Mesothelial cell of epicardium (in vitro differentiated cells): ENCODE data around the gene OPA3. TPM values are rescaled to one million over a fixed set of nuclear protein-coding genes. Genes with fewer than 3 reads are reported as not detected.

ENCODE experiments used
- DNase-seq, 2 experiments: peaks; one replicate each; pipeline ENCODE4 v3.0.0; 2021; ENCODE audit warnings: low spot score in 2 of 2; ENCODE audit not compliant: unreplicated experiment in 2 of 2
- H3K27ac Mint-ChIP-seq: 2 replicates; pipeline ENCODE4 v1.8.0; 2021; ENCODE audit warnings: mixed read lengths
- H3K27me3 Mint-ChIP-seq: 2 replicates; pipeline ENCODE4 v1.8.0; 2021; ENCODE audit warnings: low read depth, mixed read lengths
- H3K36me3 Mint-ChIP-seq: 2 replicates; pipeline ENCODE4 v1.8.0; 2021; ENCODE audit warnings: mixed read lengths
- H3K4me1 Mint-ChIP-seq: 2 replicates; pipeline ENCODE4 v1.8.0; 2021; ENCODE audit warnings: mixed read lengths
- H3K4me3 Mint-ChIP-seq: 2 replicates; pipeline ENCODE4 v1.8.0; 2021; ENCODE audit warnings: mild to moderate bottlenecking, moderate library complexity, mixed read lengths
- H3K9me3 Mint-ChIP-seq: 2 replicates; pipeline ENCODE4 v1.8.0; 2021; ENCODE audit warnings: mixed read lengths
- total RNA-seq: library from RNA; stranded (reverse); gene quantifications from 3 replicates; pipeline ENCODE4 v1.2.1, GENCODE V29; 2021
- TF ChIP-seq, protein P1 (sequence below): fragments of 200-600 bp; sonication (generic); IDR thresholded peaks from one replicate; pipeline ENCODE4 v1.5.0; 2021; ENCODE audit warnings: antibody characterized with exemption; ENCODE audit not compliant: unreplicated experiment

Gene OPA3
- total RNA-seq, 1 donor from 2014 or later = 11.6 TPM

DNA sequence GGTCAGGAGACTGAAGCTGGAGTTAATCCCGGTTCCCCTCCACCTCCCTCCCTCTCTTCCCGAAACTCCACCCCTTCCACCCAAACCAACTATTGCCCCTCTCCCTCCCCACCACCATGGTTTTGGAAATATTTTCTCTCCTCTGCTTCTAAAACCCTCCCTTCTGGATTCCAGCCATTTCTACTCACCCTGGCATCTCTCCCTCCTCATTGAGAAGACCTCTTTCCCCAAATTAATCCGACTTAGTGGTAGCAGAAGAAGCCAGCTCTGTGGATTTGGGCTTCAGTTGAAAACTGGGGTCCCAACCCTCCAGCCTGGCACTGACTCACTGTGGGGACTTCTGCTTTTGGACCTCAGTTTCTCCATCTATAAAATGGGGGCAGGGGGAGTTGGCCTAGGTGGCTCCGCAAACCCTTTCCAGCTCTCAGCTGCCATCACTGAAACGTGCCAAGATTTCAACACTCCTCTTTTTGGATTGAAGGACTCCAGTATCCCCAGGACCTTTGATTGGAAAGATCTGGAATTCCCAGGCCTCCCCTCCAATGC is 15.8 kb upstream of the OPA3 start:
- H3K4me3 Mint-ChIP-seq = no peak overlapping the region
- TF ChIP-seq, protein P1, sequence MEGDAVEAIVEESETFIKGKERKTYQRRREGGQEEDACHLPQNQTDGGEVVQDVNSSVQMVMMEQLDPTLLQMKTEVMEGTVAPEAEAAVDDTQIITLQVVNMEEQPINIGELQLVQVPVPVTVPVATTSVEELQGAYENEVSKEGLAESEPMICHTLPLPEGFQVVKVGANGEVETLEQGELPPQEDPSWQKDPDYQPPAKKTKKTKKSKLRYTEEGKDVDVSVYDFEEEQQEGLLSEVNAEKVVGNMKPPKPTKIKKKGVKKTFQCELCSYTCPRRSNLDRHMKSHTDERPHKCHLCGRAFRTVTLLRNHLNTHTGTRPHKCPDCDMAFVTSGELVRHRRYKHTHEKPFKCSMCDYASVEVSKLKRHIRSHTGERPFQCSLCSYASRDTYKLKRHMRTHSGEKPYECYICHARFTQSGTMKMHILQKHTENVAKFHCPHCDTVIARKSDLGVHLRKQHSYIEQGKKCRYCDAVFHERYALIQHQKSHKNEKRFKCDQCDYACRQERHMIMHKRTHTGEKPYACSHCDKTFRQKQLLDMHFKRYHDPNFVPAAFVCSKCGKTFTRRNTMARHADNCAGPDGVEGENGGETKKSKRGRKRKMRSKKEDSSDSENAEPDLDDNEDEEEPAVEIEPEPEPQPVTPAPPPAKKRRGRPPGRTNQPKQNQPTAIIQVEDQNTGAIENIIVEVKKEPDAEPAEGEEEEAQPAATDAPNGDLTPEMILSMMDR = no peak
- H3K27me3 Mint-ChIP-seq = peaks cover 86% of the 10 kb centered on the region
- peaks cover 3% of the 10 kb centered on the region for H3K4me1 Mint-ChIP-seq
- H3K27ac Mint-ChIP-seq = no peak overlapping the region
- DNase-seq = no peak
- no peaks in the 10 kb centered on the region for H3K9me3 Mint-ChIP-seq
- no peaks in the 10 kb centered on the region for H3K36me3 Mint-ChIP-seq

DNA sequence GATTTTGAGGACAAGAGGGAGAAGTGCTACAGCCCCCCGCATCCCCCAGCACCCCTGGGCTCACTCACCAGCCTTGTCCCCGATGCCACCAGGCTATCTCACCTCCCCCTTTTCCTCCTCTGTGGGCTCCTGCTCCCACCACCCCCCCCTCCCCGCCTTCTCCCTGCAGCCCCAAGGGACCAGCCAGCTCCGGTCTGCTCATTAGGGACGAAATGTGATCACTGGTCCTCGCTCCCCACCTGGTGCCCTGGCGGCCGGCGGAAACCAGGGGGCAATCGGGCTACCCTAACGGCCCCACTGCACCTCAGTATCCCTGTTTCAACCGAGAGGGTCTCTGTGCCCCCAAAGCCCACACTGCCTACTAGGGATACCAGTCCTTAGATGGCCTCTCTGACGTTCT is 14.7 kb upstream of the OPA3 start:
- Mint-ChIP-seq H3K36me3 (no peaks in the 10 kb centered on the region), H3K9me3 (no peaks in the 10 kb centered on the region), H3K27me3 (peaks cover 90% of the 10 kb centered on the region), H3K4me3 (no peak overlapping the region), H3K27ac (no peak overlapping the region), H3K4me1 (peaks cover 3% of the 10 kb centered on the region)
- TF ChIP-seq, protein P1 = no peak
- no peak for DNase-seq

DNA sequence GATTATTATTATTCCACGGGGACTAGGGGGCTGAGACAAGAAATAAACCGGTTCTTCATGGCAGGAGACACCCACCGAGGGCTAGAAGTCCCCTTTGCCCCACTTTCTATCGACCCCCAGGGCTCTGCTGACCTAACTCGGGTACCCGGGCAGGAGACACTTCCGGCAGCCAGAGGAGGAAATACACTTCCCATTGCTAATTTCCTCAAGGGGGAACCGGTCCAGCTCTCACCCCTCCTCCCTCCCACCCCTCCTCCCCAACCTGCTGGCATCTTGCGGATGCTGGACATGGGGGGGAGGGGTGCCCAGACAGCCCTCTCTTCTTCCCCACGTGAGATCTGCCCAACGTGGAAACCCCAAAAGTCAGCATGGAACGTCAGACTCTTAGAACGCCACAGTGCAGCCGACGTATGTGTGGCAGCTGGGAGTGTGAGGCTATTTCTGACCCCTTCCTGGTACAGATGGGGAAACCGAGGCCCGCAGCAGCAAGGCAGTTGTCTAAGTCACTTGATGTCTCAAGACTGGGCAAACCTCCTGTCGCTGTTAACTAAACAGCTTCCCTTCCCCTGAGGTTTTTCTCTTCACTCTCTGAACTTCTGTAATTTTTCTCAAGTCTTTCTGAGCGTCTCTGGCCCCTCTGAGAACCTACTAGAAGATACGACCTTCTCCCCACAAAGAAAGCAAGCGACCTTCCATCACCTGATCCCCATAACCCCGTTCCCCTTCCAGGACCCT is 13.8 kb upstream of the OPA3 start:
- Mint-ChIP-seq H3K27me3 (peaks cover 86% of the 10 kb centered on the region), H3K4me1 (peaks cover 3% of the 10 kb centered on the region), H3K36me3 (no peaks in the 10 kb centered on the region), H3K9me3 (no peaks in the 10 kb centered on the region), H3K4me3 (no peak overlapping the region), H3K27ac (no peak overlapping the region)
- TF ChIP-seq, protein P1 = no peak
- no peak for DNase-seq

DNA sequence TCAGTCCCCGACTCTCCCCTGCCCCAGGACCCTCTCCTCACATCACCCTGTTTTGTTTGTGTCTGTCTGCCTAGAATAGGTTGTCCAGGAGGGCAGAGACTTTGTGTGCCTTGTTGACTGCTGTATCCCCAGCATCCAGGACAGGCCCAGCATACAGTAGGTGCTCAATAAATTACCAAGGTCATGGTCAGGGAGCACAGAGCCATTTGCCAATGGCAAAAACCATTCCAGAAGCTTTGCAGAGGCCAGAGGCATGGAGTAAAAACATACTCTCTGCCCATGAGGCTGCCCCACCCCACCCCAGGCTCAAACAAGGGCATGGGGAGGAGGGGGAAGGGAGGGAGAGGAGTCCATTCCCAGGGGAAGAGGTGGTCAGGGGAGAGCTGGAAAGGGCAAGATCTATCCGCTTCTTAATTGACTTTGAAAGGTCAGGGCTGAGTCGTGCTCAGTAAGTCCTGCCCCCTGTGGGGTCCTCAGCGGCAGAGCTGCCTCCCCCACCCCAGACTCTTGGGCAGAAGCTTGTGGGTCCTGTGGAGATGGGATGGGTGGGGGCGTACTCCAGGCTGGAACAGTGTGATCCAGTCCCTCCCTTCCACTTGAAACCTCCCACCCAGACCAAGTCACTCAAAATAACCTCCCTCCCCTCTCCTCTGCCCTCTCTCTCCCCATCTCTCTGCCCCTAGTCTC is 13.0 kb upstream of the OPA3 start:
- H3K27me3 Mint-ChIP-seq = peaks cover 81% of the 10 kb centered on the region
- H3K4me1 Mint-ChIP-seq = peaks cover 3% of the 10 kb centered on the region
- H3K36me3 Mint-ChIP-seq = no peaks in the 10 kb centered on the region
- DNase-seq = no peak
- H3K9me3 Mint-ChIP-seq = no peaks in the 10 kb centered on the region
- H3K27ac Mint-ChIP-seq = no peak overlapping the region
- TF ChIP-seq, protein P1 = no peak
- no peak overlapping the region for H3K4me3 Mint-ChIP-seq

DNA sequence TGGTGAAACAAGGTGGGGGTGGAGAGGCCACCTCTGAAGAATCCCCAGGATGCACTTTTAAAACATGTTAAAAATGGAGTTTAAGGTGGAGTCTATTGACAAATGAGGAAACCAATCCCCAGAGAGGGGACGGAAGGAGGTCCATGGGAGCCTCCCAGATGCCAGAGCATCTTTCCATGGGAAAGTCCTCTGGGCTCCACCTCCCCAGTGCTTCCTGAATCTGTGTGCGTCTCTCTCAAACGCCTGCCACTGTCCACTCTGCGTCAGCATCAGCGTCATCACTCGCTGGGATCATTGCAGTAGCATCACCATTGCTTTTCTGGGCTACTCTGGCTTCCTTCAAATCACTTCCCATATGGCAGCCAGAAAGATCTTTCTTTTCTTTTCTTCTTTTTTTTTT is 11.2 kb upstream of the OPA3 start:
- Mint-ChIP-seq H3K4me3 (no peak overlapping the region), H3K9me3 (no peaks in the 10 kb centered on the region), H3K27ac (no peak overlapping the region), H3K36me3 (no peaks in the 10 kb centered on the region), H3K27me3 (peaks cover 81% of the 10 kb centered on the region), H3K4me1 (peaks cover 3% of the 10 kb centered on the region)
- TF ChIP-seq, protein P1 = no peak
- no peak for DNase-seq
